ENCODE results near the gene GPLD1.

GPLD1 gene

DNA sequence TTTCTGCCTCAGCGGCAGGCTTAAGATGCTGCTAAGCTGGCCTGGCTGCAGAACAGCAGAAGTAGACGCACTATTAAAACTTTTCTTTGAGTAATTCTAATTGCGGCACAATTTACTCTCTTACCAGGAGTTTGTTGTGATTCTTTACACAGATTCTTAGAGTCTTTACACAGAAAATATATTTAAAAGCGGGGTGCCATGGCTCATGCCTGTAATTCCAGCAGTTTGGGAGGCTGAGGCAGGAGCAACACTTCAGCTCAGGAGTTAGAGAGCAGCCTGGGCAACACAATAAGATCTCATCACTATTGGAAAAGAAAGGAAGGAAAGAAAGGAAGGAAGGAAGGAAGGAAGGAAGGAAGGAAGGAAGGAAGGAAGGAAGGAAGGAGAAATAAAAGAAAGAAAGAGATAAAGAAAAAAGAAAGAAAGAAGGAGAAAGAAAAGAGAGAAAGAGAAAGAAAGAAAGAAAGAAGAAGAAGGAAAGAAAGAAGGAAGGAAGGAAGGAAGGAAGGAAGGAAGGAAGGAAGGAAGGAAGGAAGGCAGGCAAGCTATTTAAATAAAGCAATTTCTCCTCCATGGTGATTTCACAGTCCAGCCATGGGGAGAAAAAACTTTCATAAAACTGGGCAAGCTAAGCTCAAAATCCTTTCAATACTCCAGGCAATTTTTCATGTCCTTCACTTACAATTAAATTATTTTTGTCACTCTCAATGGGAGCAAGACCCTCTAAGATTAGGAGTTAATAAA is 107.7 kb downstream of the GPLD1 start:
- no peak for DNase-seq (ENCODE audit: low read depth)

DNA sequence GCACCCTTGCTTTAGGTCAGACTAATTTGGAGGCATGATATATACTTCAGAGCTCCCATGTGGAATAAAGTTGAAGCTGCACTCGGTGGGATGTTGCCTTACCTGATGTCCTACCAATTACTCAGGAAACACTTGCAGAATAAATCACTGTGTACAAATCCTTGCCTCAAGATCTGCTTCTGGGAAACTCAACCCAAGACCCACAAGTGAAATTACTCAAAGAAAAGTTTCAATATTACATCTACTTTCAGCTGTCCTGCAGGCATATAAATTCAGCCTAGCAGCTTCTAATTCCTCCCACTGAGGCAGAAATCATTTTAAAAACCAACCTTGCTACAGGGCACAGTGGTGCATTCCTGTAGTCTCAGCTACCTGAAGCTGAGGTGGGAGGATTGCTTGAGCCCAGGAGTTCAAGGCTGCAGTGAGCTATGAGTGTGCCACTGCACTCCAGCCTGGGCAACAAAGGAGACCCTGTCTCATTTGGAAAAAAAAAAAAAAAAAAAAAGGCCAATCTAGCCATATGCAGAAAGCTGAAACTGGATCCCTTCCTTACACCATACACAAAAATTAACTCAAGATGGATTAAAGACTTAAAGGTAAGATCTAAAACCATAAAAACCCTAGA is 110.8 kb downstream of the GPLD1 start:
- DNase-seq (ENCODE audit: low read depth): no peak

All from CMK (cell line).